Right renal pelvis (tissue), 4 donors: ENCODE measurements around the gene TBC1D22A. TPM values are rescaled to one million over a fixed set of nuclear protein-coding genes. Genes with fewer than 3 reads are reported as not detected.

Experiments used
- DNase-seq, 4 donors: peaks; one replicate each; pipeline ENCODE4 v3.0.0-alpha.2; 2013; ENCODE audit warnings: low read depth in 4 of 4, low spot score in 3 of 4, missing footprints in 1 of 4
- polyA plus RNA-seq, 4 donors: library from polyadenylated mRNA; unstranded; fragments of 120-200 nt; gene quantifications; one replicate each; pipeline ENCODE4 v1.2.1, GENCODE V29; 2013; ENCODE audit not compliant: insufficient read length in 4 of 4

The TBC1D22A gene
- polyA plus RNA-seq, 4 donors: 17.8 to 19.7 (median 18.2) TPM

GRCh38 chr22:46852771-46853170 is 90.3 kb downstream of the TBC1D22A start:
- DNase-seq: no peak

GRCh38 chr22:46853191-46853590 is 90.7 kb downstream of the TBC1D22A start:
- DNase-seq: no peak

- no peak for DNase-seq
Measured at GRCh38 chr22:46854125-46854870, 91.8 kb downstream of the TBC1D22A start.

- peak in 1 of 4 donors; percentile 20 for DNase-seq
Measured at GRCh38 chr22:46855681-46856080, 93.2 kb downstream of the TBC1D22A start.

GRCh38 chr22:46856661-46857060 is 94.2 kb downstream of the TBC1D22A start:
- no peak for DNase-seq

- DNase-seq: no peak
Measured at GRCh38 chr22:46857142-46857884, 94.9 kb downstream of the TBC1D22A start.

GRCh38 chr22:46857885-46858143 is 95.4 kb downstream of the TBC1D22A start:
- DNase-seq: no peak

GRCh38 chr22:46858181-46858771 is 95.8 kb downstream of the TBC1D22A start:
- DNase-seq: no peak

- no peak for DNase-seq
Measured at GRCh38 chr22:46860562-46860961, 98.1 kb downstream of the TBC1D22A start.

- DNase-seq: no peak
Measured at GRCh38 chr22:46861468-46862367, 99.3 kb downstream of the TBC1D22A start.

- DNase-seq: no peak
Measured at GRCh38 chr22:46862418-46863324, 100.2 kb downstream of the TBC1D22A start.

GRCh38 chr22:46863794-46864193 is 101.3 kb downstream of the TBC1D22A start:
- DNase-seq: no peak

GRCh38 chr22:46864314-46865051 is 102.0 kb downstream of the TBC1D22A start:
- DNase-seq: no peak

- DNase-seq: no peak
Measured at GRCh38 chr22:46865052-46865434, 102.6 kb downstream of the TBC1D22A start.

GRCh38 chr22:46865642-46866041 is 103.2 kb downstream of the TBC1D22A start:
- no peak for DNase-seq

GRCh38 chr22:46866591-46866990 is 104.1 kb downstream of the TBC1D22A start:
- DNase-seq: no peak

GRCh38 chr22:46867106-46867505 is 104.7 kb downstream of the TBC1D22A start:
- DNase-seq: no peak

- DNase-seq: no peak
Measured at GRCh38 chr22:46869329-46869728, 106.9 kb downstream of the TBC1D22A start.

GRCh38 chr22:46869831-46870441 is 107.5 kb downstream of the TBC1D22A start:
- DNase-seq: no peak
